HEK293 (cell line): ENCODE results near the gene LRRN4.

Experiments used
- CTCF ChIA-PET: fragments of 350-600 bp; formaldehyde crosslinking; extraction: SDS; loops from one replicate; lab custom pipeline; 2021; ENCODE audit warnings: antibody characterized with exemption; lab: Yijun Ruan, JAX
- POLR2A ChIA-PET: fragments of 300-600 bp; formaldehyde crosslinking; extraction: SDS; loops from one replicate; lab custom pipeline; 2020; ENCODE audit warnings: antibody characterized with exemption, inconsistent platforms; lab: Yijun Ruan, JAX
- H3K27ac ChIP-seq: fragments of 200-500 bp; sonication (Bioruptor generic); 2 replicates; pipeline ENCODE4 v1.5.1; 2014; ENCODE audit warnings: low read depth, low read length, control low read depth, inconsistent platforms; ENCODE audit errors: extremely low read depth
- H3K36me3 ChIP-seq, 2 experiments: fragments of 200-500 bp in 1 of 2; sonication (Bioruptor generic) in 1 of 2; 1 replicate in 1 of 2; 2 replicates in 1 of 2; pipeline ENCODE4 v1.5.1; 2014 to 2017; ENCODE audit warnings: inconsistent platforms in 2 of 2, low read length in 2 of 2; ENCODE audit not compliant: control insufficient read depth in 2 of 2, insufficient read depth in 1 of 2
- H3K4me1 ChIP-seq: fragments of 200-500 bp; sonication (Bioruptor generic); 2 replicates; pipeline ENCODE4 v1.5.1; 2014; ENCODE audit warnings: mild to moderate bottlenecking, low read length, inconsistent platforms; ENCODE audit not compliant: control insufficient read depth, insufficient read depth
- H3K4me3 ChIP-seq: 2 replicates; pipeline ENCODE4 v1.5.1; 2011; ENCODE audit warnings: low read depth, mild to moderate bottlenecking, control low read depth, low read length, moderate library complexity
- H3K9me3 ChIP-seq: fragments of 200-500 bp; sonication (Bioruptor generic); 2 replicates; pipeline ENCODE4 v1.5.1; 2014; ENCODE audit warnings: low read depth, low read length, inconsistent platforms; ENCODE audit not compliant: control insufficient read depth, insufficient read depth
- HOXC10 ChIP-seq: sonication (generic); formaldehyde crosslinking; IDR thresholded peaks from 2 replicates; pipeline ENCODE4 v1.8.1; 2023; ENCODE audit warnings: mild to moderate bottlenecking, missing genetic modification reagents
- KLF7 ChIP-seq: fragments of 450-650 bp; formaldehyde crosslinking; IDR thresholded peaks from 2 replicates; pipeline ENCODE4 v1.5.1; 2016; ENCODE audit warnings: missing biosample characterization, missing genetic modification characterization, borderline replicate concordance
- KLF9 ChIP-seq: fragments of 450-650 bp; formaldehyde crosslinking; IDR thresholded peaks from 2 replicates; pipeline ENCODE4 v1.5.1; 2016; ENCODE audit warnings: missing biosample characterization, missing genetic modification characterization, low read depth
- RBAK ChIP-seq: fragments of 450-650 bp; formaldehyde crosslinking; IDR thresholded peaks from 2 replicates; pipeline ENCODE4 v1.5.1; 2016; ENCODE audit warnings: missing biosample characterization, missing genetic modification characterization
- SALL2 ChIP-seq: fragments of 450-650 bp; formaldehyde crosslinking; IDR thresholded peaks from 2 replicates; pipeline ENCODE4 v1.5.0; 2017; ENCODE audit warnings: missing biosample characterization, mild to moderate bottlenecking, missing genetic modification characterization, borderline replicate concordance
- ZNF121 ChIP-seq: fragments of 450-650 bp; formaldehyde crosslinking; IDR thresholded peaks from 2 replicates; pipeline ENCODE4 v1.5.1; 2016; ENCODE audit warnings: missing biosample characterization, missing genetic modification characterization
- ZNF155 ChIP-seq: fragments of 450-650 bp; formaldehyde crosslinking; IDR thresholded peaks from 2 replicates; pipeline ENCODE4 v1.5.1; 2016; ENCODE audit warnings: missing biosample characterization, missing genetic modification characterization
- ZNF23 ChIP-seq: fragments of 450-650 bp; formaldehyde crosslinking; IDR thresholded peaks from 2 replicates; pipeline ENCODE4 v1.5.1; 2016; ENCODE audit warnings: missing biosample characterization, missing genetic modification characterization, borderline replicate concordance
- ZNF239 ChIP-seq: fragments of 450-650 bp; formaldehyde crosslinking; IDR thresholded peaks from 2 replicates; pipeline ENCODE4 v1.5.1; 2016; ENCODE audit warnings: missing biosample characterization, missing genetic modification characterization
- ZNF311 ChIP-seq: fragments of 450-650 bp; formaldehyde crosslinking; IDR thresholded peaks from 2 replicates; pipeline ENCODE4 v1.5.1; 2017; ENCODE audit warnings: missing biosample characterization, missing genetic modification characterization, borderline replicate concordance
- ZNF37A ChIP-seq: fragments of 450-650 bp; IDR thresholded peaks from 2 replicates; pipeline ENCODE4 v1.5.1; 2018; ENCODE audit warnings: missing biosample characterization, missing genetic modification characterization
- ZNF433 ChIP-seq: fragments of 450-650 bp; formaldehyde crosslinking; IDR thresholded peaks from 2 replicates; pipeline ENCODE4 v1.5.1; 2016; ENCODE audit warnings: missing biosample characterization, missing genetic modification characterization, low read depth
- ZNF501 ChIP-seq: fragments of 450-650 bp; formaldehyde crosslinking; IDR thresholded peaks from 2 replicates; pipeline ENCODE4 v1.5.1; 2016; ENCODE audit warnings: missing biosample characterization, missing genetic modification characterization
- ZNF510 ChIP-seq: fragments of 450-650 bp; formaldehyde crosslinking; IDR thresholded peaks from 2 replicates; pipeline ENCODE4 v1.5.1; 2018; ENCODE audit warnings: mild to moderate bottlenecking, missing genetic modification characterization, missing biosample characterization; ENCODE audit not compliant: insufficient replicate concordance
- ZNF548 ChIP-seq: fragments of 450-650 bp; formaldehyde crosslinking; IDR thresholded peaks from 2 replicates; pipeline ENCODE4 v1.5.1; 2016; ENCODE audit warnings: missing biosample characterization, missing genetic modification characterization
- ZNF596 ChIP-seq: fragments of 450-650 bp; IDR thresholded peaks from 2 replicates; pipeline ENCODE4 v1.5.0; 2018; ENCODE audit warnings: missing biosample characterization, mild to moderate bottlenecking, missing genetic modification characterization, moderate library complexity
- ZNF664 ChIP-seq: fragments of 450-650 bp; formaldehyde crosslinking; IDR thresholded peaks from 2 replicates; pipeline ENCODE4 v1.5.1; 2016; ENCODE audit warnings: missing biosample characterization, missing genetic modification characterization
- ZNF777 ChIP-seq: fragments of 450-650 bp; formaldehyde crosslinking; IDR thresholded peaks from 2 replicates; pipeline ENCODE4 v1.5.1; 2017; ENCODE audit warnings: missing biosample characterization, missing genetic modification characterization, borderline replicate concordance
- ZSCAN30 ChIP-seq: fragments of 450-650 bp; IDR thresholded peaks from 2 replicates; pipeline ENCODE4 v1.5.1; 2018; ENCODE audit warnings: missing biosample characterization, mild to moderate bottlenecking, missing genetic modification characterization, moderate library complexity
- ZXDB ChIP-seq: fragments of 450-650 bp; formaldehyde crosslinking; IDR thresholded peaks from 2 replicates; pipeline ENCODE4 v1.5.1; 2016; ENCODE audit warnings: missing biosample characterization, missing genetic modification characterization
- TF ChIP-seq, protein P1 (sequence below): fragments of 450-650 bp; formaldehyde crosslinking; IDR thresholded peaks from 2 replicates; pipeline ENCODE4 v1.5.1; 2017; ENCODE audit warnings: missing biosample characterization, missing genetic modification characterization
- TF ChIP-seq, protein P2 (sequence below): fragments of 450-650 bp; formaldehyde crosslinking; IDR thresholded peaks from 2 replicates; pipeline ENCODE4 v1.5.1; 2017; ENCODE audit warnings: missing biosample characterization, missing genetic modification characterization
- TF ChIP-seq, protein P3 (sequence below): fragments of 450-650 bp; formaldehyde crosslinking; IDR thresholded peaks from 2 replicates; pipeline ENCODE4 v1.5.1; 2016; ENCODE audit warnings: missing biosample characterization, missing genetic modification characterization

Gene LRRN4

DNA sequence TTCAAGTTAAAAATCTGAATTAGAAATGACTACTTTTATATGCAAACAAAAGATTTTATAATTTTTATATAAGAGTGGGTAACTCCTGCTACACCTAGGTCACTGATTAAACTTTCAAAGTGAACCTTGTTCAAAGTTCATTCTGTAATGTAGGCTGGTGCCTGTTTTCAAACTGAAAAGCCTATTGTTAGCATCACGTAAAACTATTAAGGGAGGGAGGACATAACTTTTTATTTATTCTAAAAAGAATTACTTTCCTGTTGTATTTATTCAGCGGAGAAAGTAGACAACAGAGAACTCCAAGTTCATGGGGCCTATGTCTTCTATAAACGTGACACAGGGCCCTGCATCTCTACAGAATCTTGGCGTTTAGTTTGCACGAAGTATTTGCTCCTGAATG lies 41.5 kb upstream of the LRRN4 start:
- H3K4me1 ChIP-seq: no peaks in the 10 kb centered on the region
- CTCF ChIA-PET: no interaction called here
- no peak overlapping the region for H3K27ac ChIP-seq
- TF ChIP-seq ZNF548 (tag by site-specific recombination): no peak
- no peak for TF ChIP-seq ZNF664 (tag by site-specific recombination)
- TF ChIP-seq ZNF37A (tag by site-specific recombination): no peak
- no peak for TF ChIP-seq HOXC10 (CRISPR knock-in tag)
- TF ChIP-seq, protein P1, sequence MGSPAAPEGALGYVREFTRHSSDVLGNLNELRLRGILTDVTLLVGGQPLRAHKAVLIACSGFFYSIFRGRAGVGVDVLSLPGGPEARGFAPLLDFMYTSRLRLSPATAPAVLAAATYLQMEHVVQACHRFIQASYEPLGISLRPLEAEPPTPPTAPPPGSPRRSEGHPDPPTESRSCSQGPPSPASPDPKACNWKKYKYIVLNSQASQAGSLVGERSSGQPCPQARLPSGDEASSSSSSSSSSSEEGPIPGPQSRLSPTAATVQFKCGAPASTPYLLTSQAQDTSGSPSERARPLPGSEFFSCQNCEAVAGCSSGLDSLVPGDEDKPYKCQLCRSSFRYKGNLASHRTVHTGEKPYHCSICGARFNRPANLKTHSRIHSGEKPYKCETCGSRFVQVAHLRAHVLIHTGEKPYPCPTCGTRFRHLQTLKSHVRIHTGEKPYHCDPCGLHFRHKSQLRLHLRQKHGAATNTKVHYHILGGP (tag by site-specific recombination): no peak
- TF ChIP-seq ZNF121 (tag by site-specific recombination): no peak
- no peak for TF ChIP-seq KLF9 (tag by site-specific recombination)
- no peak for TF ChIP-seq ZNF501
- no peak for TF ChIP-seq ZNF23 (tag by site-specific recombination)
- no peak for TF ChIP-seq ZNF510 (tag by site-specific recombination)
- TF ChIP-seq, protein P2, sequence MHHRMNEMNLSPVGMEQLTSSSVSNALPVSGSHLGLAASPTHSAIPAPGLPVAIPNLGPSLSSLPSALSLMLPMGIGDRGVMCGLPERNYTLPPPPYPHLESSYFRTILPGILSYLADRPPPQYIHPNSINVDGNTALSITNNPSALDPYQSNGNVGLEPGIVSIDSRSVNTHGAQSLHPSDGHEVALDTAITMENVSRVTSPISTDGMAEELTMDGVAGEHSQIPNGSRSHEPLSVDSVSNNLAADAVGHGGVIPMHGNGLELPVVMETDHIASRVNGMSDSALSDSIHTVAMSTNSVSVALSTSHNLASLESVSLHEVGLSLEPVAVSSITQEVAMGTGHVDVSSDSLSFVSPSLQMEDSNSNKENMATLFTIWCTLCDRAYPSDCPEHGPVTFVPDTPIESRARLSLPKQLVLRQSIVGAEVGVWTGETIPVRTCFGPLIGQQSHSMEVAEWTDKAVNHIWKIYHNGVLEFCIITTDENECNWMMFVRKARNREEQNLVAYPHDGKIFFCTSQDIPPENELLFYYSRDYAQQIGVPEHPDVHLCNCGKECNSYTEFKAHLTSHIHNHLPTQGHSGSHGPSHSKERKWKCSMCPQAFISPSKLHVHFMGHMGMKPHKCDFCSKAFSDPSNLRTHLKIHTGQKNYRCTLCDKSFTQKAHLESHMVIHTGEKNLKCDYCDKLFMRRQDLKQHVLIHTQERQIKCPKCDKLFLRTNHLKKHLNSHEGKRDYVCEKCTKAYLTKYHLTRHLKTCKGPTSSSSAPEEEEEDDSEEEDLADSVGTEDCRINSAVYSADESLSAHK (tag by site-specific recombination): no peak
- H3K36me3 ChIP-seq: no peaks in the 10 kb centered on the region; a peak in 1 of 3 replicates
- no peaks in the 10 kb centered on the region for H3K9me3 ChIP-seq
- POLR2A ChIA-PET: no interaction called here
- no peak overlapping the region for H3K4me3 ChIP-seq

DNA sequence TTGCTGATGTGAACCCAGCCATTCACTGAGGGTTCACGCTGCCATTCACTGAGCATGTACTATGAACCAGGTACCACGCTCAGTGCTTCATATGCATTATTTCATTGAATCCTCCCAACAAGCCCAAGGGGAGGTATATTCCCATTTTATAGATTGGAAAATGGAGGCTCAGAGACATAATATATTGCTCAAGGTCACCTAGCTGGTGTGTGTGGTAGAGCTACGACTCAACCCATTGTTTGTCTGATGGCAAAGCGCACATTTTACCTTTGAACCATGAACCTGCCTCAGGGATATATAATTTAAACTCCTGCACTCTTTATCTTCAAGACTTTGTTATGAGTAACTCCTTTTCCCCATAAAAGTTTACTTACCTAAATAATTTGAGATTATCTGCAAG lies 40.7 kb upstream of the LRRN4 start:
- Histone ChIP-seq H3K4me3 (no peak overlapping the region), H3K9me3 (no peaks in the 10 kb centered on the region), H3K27ac (no peak overlapping the region), H3K4me1 (no peaks in the 10 kb centered on the region), H3K36me3 (no peaks in the 10 kb centered on the region; a peak in 1 of 3 replicates)
- TF ChIP-seq ZNF23 (tag by site-specific recombination) (no peak), ZNF311 (tag by site-specific recombination) (no peak), KLF7 (tag by site-specific recombination) (no peak), SALL2 (tag by site-specific recombination) (no peak), ZXDB (tag by site-specific recombination) (no peak), ZNF155 (tag by site-specific recombination) (no peak), ZSCAN30 (tag by site-specific recombination) (no peak), ZNF433 (no peak), ZNF777 (tag by site-specific recombination) (no peak), ZNF239 (no peak), ZNF596 (tag by site-specific recombination) (no peak), ZNF501 (no peak), RBAK (tag by site-specific recombination) (no peak)
- TF ChIP-seq, protein P3, sequence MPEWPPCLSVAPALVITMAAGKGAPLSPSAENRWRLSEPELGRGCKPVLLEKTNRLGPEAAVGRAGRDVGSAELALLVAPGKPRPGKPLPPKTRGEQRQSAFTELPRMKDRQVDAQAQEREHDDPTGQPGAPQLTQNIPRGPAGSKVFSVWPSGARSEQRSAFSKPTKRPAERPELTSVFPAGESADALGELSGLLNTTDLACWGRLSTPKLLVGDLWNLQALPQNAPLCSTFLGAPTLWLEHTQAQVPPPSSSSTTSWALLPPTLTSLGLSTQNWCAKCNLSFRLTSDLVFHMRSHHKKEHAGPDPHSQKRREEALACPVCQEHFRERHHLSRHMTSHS (tag by site-specific recombination): no peak
- ChIA-PET CTCF (no interaction called here), POLR2A (no interaction called here)
